ENCODE data around the gene KLK11. TPM values are rescaled to one million over a fixed set of nuclear protein-coding genes. Genes with fewer than 3 reads are reported as not detected.

Gene KLK11
- total RNA-seq, 1 experiment from 2014 or later, result 10.8 TPM

DNA sequence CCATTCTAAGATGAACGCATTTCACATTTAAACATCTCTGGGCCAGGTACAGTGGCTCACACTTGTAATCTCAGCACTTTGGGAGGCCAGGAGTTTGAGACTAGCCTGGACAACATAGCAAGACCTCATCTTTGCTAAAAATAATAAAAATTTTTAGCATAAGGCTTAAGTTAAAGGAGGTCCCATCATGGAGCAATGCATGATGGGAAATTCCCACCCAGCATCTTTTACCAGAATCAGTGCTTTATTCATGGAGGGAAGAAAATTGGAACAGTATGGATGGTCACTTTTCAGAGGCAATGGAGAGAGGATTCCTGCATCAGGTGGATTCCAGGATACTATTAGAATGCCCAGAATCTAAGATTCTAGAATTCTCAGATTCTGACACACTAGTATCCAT, 21.2 kb downstream of the KLK11 start:
- Mint-ChIP-seq H3K27me3 (ENCODE audit: unreplicated experiment) (peaks cover 74% of the 10 kb centered on the region), H3K4me1 (ENCODE audit: low read depth, unreplicated experiment) (peaks cover 42% of the 10 kb centered on the region), H3K27ac (ENCODE audit: unreplicated experiment) (no peak overlapping the region), H3K36me3 (ENCODE audit: insufficient read depth, unreplicated experiment) (peaks cover 22% of the 10 kb centered on the region), H3K4me3 (ENCODE audit: low read depth, unreplicated experiment) (no peak overlapping the region), H3K9me3 (ENCODE audit: low read depth, unreplicated experiment) (no peaks in the 10 kb centered on the region)
- intact Hi-C loops (cut with micrococcal nuclease; ENCODE audit: unreplicated experiment), result no loop called here
- no TSS peak for BruUV-seq (replicated peaks)
- TF ChIP-seq, protein P1, sequence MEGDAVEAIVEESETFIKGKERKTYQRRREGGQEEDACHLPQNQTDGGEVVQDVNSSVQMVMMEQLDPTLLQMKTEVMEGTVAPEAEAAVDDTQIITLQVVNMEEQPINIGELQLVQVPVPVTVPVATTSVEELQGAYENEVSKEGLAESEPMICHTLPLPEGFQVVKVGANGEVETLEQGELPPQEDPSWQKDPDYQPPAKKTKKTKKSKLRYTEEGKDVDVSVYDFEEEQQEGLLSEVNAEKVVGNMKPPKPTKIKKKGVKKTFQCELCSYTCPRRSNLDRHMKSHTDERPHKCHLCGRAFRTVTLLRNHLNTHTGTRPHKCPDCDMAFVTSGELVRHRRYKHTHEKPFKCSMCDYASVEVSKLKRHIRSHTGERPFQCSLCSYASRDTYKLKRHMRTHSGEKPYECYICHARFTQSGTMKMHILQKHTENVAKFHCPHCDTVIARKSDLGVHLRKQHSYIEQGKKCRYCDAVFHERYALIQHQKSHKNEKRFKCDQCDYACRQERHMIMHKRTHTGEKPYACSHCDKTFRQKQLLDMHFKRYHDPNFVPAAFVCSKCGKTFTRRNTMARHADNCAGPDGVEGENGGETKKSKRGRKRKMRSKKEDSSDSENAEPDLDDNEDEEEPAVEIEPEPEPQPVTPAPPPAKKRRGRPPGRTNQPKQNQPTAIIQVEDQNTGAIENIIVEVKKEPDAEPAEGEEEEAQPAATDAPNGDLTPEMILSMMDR (IDR thresholded peaks at IDR 0.05; ENCODE audit: unreplicated experiment), result no peak
- CTCF ChIA-PET, result no interaction called here
- no peak for DNase-seq

DNA sequence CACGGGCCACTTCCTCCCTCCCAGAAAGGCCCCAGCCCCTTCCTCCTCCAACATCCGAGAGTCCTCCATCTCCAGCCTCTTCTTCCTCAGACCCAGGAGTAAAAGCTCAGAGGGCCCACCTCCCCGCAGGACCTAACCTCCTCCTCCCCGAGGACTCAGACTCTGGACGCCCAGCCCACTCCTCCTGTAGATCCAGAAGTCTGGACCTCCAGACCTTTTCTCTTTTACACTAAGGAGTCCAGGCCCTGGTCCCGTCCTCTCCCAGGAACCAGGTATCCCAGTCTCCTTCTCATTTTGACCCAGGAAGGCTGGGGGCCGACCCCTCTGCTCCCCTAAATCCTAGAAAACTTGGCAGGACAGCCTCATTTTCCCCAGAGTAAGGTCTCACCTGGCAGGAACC, 23.1 kb downstream of the KLK11 start:
- H3K9me3 Mint-ChIP-seq (ENCODE audit: low read depth, unreplicated experiment), result no peaks in the 10 kb centered on the region
- BruUV-seq (replicated peaks), result no TSS peak
- TF ChIP-seq, protein P1 (IDR thresholded peaks at IDR 0.05; ENCODE audit: unreplicated experiment), result no peak
- CTCF ChIA-PET, result no interaction called here
- peak overlapping the region; percentile 80 for H3K27ac Mint-ChIP-seq (ENCODE audit: unreplicated experiment)
- intact Hi-C loops (cut with micrococcal nuclease; ENCODE audit: unreplicated experiment), result no loop called here
- H3K27me3 Mint-ChIP-seq (ENCODE audit: unreplicated experiment), result peaks cover 57% of the 10 kb centered on the region
- H3K4me3 Mint-ChIP-seq (ENCODE audit: low read depth, unreplicated experiment), result peak overlapping the region; percentile 74
- no peak for DNase-seq
- peaks cover 39% of the 10 kb centered on the region for H3K4me1 Mint-ChIP-seq (ENCODE audit: low read depth, unreplicated experiment)
- H3K36me3 Mint-ChIP-seq (ENCODE audit: insufficient read depth, unreplicated experiment), result peaks cover 22% of the 10 kb centered on the region

- Mint-ChIP-seq H3K27ac (ENCODE audit: unreplicated experiment) (peak overlapping the region; percentile 80), H3K4me1 (ENCODE audit: low read depth, unreplicated experiment) (peaks cover 42% of the 10 kb centered on the region), H3K4me3 (ENCODE audit: low read depth, unreplicated experiment) (peak overlapping the region; percentile 74), H3K27me3 (ENCODE audit: unreplicated experiment) (peaks cover 55% of the 10 kb centered on the region), H3K36me3 (ENCODE audit: insufficient read depth, unreplicated experiment) (peaks cover 22% of the 10 kb centered on the region), H3K9me3 (ENCODE audit: low read depth, unreplicated experiment) (no peaks in the 10 kb centered on the region)
- intact Hi-C loops (cut with micrococcal nuclease; ENCODE audit: unreplicated experiment), result no loop called here
- TF ChIP-seq, protein P1 (IDR thresholded peaks at IDR 0.05; ENCODE audit: unreplicated experiment), result no peak
- CTCF ChIA-PET, result interaction anchor here (0.6 to 2.5 kb wide), 9 partner anchors 11 to 278 kb away, joined by 3 to 24 read pairs (median 4); no protein-coding TSS in a partner anchor
- BruUV-seq (replicated peaks), result no TSS peak
- DNase-seq, result peak; percentile 96
Measured at GRCh38 chr19:51002542-51003311, 23.7 kb downstream of the KLK11 start.

DNA sequence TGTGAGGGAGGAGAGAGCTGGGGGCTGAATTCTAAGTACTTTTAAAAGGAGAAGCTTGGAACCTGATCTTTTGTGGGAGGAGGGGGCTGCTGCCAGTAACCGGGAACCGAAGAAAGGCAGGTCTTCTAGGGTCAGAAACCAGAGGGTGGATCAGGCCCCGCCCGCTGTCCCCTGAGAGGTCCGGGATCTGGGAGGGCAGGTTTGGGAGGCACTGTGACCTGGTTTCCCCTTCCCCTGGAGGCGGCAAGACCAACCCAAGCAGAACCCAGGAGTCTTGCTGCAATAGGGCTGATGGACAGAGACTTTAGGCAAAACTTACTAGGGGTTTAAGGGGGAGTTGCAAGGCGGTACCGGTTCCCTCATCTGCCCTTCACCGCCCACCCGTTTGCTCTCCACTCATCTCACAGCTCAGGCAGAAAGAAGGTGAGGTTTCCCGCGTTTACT, 24.3 kb downstream of the KLK11 start:
- peak overlapping the region; percentile 80 for H3K27ac Mint-ChIP-seq (ENCODE audit: unreplicated experiment)
- peak overlapping the region; percentile 74 for H3K4me3 Mint-ChIP-seq (ENCODE audit: low read depth, unreplicated experiment)
- TF ChIP-seq, protein P1 (IDR thresholded peaks at IDR 0.05; ENCODE audit: unreplicated experiment), result no peak
- H3K36me3 Mint-ChIP-seq (ENCODE audit: insufficient read depth, unreplicated experiment), result peaks cover 24% of the 10 kb centered on the region
- peaks cover 42% of the 10 kb centered on the region for H3K4me1 Mint-ChIP-seq (ENCODE audit: low read depth, unreplicated experiment)
- intact Hi-C loops (cut with micrococcal nuclease; ENCODE audit: unreplicated experiment), result no loop called here
- CTCF ChIA-PET, result interaction anchor here (0.6 to 2.5 kb wide), 9 partner anchors 10 to 277 kb away, joined by 3 to 24 read pairs (median 4); no protein-coding TSS in a partner anchor
- no peaks in the 10 kb centered on the region for H3K9me3 Mint-ChIP-seq (ENCODE audit: low read depth, unreplicated experiment)
- no TSS peak for BruUV-seq (replicated peaks)
- DNase-seq, result peak; percentile 34
- peaks cover 49% of the 10 kb centered on the region for H3K27me3 Mint-ChIP-seq (ENCODE audit: unreplicated experiment)
